Measurements from ENCODE around the gene TPP1.

DNA sequence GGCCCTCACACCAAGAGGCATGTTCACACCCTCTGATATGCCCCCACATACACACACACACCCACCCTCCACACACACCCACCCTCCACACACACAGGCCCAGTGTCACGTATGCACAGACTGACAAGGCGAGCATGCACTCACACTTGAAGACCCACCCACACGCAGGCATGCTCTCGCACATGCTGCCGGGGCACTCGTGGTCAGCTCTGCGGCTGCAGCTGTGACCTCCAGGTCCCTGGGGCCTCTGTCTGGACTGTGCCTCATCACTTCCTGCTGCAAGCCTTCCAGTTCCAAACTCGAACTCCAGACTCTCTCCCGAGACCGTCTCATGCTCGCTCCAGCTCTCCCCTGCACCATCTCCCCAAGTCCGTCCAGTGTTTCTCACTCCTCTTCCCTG, 26.8 kb upstream of the TPP1 start:
- no peak for TF ChIP-seq GATA3 (IDR thresholded peaks at IDR 0.05; ENCODE audit: low read depth, low read length)
- no peak for TF ChIP-seq GATA2 (IDR thresholded peaks at IDR 0.05; ENCODE audit: low read depth, low read length)

All from SH-SY5Y (cell line).